Raji (cell line): Measurements from ENCODE around the gene RAB11FIP3.

Source experiments
- POLR2A ChIP-seq: IDR thresholded peaks from 2 replicates; pipeline ENCODE4 v1.6.1; 2011; ENCODE audit warnings: low read depth, low read length, control low read depth; ENCODE audit not compliant: insufficient read depth

The RAB11FIP3 gene

GRCh38 chr16:389352-389751, 36.1 kb upstream of the RAB11FIP3 start:
- no peak for TF ChIP-seq POLR2A

- no peak for TF ChIP-seq POLR2A
Observed at GRCh38 chr16:391885-392335, 33.5 kb upstream of the RAB11FIP3 start.

GRCh38 chr16:392450-393030, 32.9 kb upstream of the RAB11FIP3 start:
- no peak for TF ChIP-seq POLR2A

- no peak for TF ChIP-seq POLR2A
Observed at GRCh38 chr16:396199-396598, 29.2 kb upstream of the RAB11FIP3 start.

DNA sequence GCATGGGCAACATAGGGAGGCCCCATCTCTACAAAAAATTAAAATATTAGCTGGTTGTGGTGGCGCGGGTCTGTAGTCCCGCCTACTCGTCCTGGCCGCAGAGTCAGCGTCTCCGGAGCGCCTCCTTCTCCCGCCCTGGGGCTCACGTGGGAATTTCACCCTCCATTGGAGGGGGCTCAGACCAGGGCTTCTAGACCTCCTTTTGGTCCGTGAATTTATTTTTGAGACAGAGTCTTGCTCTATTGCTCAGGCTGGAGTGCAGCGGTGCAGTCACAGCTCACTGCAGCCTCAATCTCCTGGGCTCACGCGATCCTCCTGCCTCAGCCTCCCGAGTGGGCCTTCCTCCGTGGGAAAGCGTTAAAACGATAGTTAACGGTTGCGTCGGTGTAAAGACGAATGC, 28.8 kb upstream of the RAB11FIP3 start:
- TF ChIP-seq POLR2A = no peak

DNA sequence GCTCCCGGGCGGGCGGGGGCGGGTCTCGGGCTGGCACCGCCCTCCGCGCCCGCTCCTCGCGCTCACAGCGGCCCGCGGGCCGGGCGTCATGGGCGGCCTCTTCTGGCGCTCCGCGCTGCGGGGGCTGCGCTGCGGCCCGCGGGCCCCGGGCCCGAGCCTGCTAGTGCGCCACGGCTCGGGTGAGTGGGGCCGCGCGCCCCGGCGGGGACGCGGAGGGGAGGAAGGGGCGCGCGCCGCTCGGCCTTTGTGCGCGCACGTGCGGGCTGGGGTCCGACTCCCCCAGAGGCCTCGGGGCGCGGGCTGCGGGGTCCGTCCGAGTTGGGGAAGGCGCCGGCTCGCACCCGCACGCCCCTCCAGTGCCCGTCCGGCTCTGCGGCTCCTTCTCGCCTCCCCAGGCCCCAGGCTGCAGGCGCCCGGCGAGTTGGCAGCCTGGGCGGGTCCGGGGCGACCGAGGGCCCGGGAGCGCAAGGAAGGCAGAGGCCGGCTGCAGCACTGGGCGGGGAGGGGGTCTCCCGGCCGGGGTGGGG, 28.3 kb upstream of the RAB11FIP3 start, which contains the start of gene NME4:
Gene NME4, plus strand, starts transcription at position 65 of the 527 bp plus-strand sequence. Its CDS starts 24 bp downstream, at position 89.
- peak; percentile 62 for TF ChIP-seq POLR2A

- no peak for TF ChIP-seq POLR2A
Observed at GRCh38 chr16:397736-398332, 27.6 kb upstream of the RAB11FIP3 start.

DNA sequence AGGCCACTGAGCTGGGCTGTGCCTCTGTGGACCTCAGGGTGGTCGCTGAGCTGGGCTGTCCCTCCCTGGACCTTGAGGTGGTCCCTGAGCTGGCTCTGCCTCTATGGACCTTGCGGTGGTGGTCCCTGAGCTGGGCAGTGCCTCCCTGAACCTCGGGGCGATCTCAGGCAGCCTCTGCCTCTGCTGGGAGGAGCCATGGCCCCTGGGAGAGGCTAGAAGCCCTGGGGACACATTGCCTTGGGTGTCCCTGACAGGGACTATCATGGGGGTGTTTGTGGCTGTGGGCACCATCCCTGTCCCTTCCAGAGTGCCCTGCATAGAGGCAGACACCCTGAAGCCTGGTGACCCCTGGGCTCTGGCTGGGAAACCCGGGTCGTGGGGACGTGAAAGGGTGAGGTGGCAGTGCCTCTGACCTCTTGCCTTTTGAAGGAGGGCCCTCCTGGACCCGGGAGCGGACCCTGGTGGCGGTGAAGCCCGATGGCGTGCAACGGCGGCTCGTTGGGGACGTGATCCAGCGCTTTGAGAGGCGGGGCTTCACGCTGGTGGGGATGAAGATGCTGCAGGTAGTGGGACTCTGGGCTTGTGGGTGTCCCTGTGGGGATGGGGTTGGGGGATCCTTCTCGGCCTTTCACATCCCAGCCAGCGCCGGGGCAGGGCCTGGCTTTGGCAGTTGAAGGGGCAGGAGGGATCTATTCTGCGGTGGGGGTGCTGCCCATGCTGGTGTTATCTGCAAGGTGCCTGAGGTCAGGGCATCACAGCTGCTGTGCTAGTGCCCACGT, 26.7 kb upstream of the RAB11FIP3 start:
- TF ChIP-seq POLR2A = no peak

DNA sequence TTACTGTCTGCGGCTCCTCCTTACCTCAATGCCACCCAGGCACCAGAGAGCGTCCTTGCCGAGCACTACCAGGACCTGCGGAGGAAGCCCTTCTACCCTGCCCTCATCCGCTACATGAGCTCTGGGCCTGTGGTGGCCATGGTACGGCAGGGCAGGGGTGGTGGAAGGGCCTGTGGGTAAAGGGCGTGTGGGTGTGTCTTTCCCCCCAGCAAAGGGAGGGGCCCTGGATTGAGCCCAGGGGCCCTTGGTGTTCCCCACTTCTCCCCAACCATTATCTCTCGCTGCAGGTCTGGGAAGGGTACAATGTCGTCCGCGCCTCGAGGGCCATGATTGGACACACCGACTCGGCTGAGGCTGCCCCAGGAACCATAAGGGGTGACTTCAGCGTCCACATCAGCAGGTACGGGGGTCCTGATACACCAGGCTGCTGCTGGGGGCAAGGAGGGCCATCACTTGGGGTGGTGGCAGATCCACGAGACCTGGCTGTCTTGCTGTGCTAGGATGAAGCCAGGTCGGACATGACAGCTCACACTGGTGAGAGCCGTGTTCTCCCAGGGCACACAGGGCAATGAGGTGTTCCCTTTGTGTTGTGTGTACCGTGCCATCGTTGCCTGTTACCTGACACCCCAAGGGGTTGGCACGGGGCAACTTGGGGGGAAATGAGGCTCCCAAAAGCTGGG, 26.0 kb upstream of the RAB11FIP3 start:
- no peak; the same call in 1 of the 2 replicates for TF ChIP-seq POLR2A

DNA sequence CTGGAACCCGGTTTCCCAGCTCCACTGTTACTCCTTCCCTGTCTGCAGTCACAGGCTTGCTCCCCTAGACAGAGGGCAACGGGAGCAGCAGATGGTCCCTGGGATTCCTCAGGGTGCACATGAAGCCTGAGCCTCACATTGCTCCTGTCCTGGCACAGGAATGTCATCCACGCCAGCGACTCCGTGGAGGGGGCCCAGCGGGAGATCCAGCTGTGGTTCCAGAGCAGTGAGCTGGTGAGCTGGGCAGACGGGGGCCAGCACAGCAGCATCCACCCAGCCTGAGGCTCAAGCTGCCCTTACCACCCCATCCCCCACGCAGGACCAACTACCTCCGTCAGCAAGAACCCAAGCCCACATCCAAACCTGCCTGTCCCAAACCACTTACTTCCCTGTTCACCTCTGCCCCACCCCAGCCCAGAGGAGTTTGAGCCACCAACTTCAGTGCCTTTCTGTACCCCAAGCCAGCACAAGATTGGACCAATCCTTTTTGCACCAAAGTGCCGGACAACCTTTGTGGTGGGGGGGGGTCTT, 25.3 kb upstream of the RAB11FIP3 start:
- no peak for TF ChIP-seq POLR2A

DNA sequence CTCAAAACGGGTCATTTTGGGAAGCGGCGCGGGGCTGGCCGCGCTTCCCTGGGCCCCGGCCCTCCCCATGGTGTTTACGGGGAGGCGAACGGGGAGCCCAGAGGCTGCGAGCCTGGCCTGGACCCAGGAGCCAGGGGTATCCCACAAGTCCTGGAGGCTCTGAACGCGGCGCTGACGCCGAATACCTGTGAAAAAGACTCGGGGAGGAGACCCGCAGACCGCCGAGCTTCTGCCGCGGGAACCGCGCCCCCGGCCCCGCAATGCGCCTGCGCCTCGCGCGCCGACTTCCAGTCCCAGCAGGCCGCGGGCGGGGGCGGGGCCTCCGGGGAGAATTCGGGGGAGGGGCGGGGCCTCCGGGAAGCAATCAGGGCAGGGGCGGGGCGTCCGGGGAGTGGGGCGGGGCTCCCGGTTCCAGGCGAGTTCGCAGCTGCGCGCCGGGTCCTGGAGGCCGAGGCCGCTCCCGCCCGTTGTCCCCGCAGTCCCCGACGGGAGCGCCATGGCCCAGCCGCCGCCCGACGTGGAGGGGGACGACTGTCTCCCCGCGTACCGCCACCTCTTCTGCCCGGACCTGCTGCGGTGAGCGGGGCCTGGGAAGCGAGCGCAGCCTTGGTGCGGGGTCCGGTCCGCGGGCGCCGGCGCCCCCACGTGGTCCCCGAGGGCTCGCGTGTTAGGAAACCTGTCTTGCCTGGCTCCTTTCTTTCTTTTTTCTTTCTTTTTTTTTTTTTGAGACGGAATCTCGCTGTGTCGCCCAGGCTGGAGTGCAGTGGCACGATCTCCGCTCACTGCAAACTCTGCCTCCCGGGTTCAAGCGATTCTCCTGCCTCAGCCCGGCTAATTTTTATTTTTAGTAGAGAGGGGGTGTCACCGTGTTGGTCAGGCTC, 23.7 kb upstream of the RAB11FIP3 start, which contains the start of gene DECR2:
Gene DECR2, plus strand, starts transcription at position 418 of the 881 bp plus-strand sequence. Its CDS starts 79 bp downstream, at position 497.
- peak; percentile 87 for TF ChIP-seq POLR2A

GRCh38 chr16:404971-405486, 20.4 kb upstream of the RAB11FIP3 start:
- TF ChIP-seq POLR2A = no peak

DNA sequence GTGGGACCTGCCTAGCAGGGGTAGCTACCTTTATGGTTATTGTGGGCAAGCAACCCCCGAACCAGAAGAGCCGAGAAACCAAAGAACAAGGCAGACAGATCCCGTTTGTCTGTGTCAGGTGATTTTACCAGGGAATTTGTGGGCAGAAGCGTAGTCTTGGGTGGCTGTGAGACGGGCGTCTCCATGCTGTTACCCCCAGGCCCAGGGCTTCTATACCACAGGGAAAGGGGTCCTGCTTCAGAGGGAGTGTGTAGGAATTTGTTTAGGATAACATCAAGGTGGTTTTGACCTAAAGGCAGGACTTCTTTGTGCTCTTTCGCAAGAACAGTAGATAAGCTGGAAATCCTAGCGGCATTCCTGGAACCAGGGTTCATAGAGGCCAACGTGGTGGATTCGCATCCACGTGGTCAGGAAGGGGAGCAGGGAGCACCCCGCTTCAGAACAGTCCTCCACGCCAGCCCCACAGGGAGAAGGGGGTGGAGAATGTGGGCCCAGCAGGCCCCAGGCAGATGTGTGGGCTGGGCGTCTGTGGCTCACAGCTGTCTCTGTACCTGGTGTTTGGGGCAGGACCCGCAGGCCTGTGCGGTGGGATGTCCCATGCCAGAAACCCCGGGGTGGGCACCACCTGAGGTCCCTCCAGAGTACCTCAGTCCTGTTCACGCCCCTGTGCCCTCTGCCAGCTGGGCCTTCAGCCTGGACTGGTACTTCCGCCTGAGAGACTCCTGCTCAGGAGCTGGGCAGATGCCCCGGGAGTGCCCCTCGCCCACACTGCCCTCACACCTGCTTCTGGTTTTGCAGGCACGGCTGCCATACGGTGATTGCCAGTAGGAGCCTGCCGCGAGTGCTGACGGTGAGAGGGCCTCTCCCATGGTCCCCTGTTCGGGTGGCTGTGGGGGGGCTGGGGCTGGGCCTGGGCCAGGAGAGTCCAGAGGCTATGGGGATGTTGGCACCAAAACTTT, 19.6 kb upstream of the RAB11FIP3 start:
- no peak for TF ChIP-seq POLR2A

- no peak for TF ChIP-seq POLR2A
Observed at GRCh38 chr16:407253-407652, 18.2 kb upstream of the RAB11FIP3 start.
